Measurements from ENCODE around the gene MACF1. TPM values are rescaled to one million over a fixed set of nuclear protein-coding genes. Genes with fewer than 3 reads are reported as not detected.
"Not testable (repeated sequence)": the region's sequence is repeated elsewhere in the genome, so short reads cannot be mapped to it uniquely, and the experiment has no call there.

Gene MACF1
- total and polyA plus RNA-seq, 2 donors, result 93.2 to 124 TPM

DNA sequence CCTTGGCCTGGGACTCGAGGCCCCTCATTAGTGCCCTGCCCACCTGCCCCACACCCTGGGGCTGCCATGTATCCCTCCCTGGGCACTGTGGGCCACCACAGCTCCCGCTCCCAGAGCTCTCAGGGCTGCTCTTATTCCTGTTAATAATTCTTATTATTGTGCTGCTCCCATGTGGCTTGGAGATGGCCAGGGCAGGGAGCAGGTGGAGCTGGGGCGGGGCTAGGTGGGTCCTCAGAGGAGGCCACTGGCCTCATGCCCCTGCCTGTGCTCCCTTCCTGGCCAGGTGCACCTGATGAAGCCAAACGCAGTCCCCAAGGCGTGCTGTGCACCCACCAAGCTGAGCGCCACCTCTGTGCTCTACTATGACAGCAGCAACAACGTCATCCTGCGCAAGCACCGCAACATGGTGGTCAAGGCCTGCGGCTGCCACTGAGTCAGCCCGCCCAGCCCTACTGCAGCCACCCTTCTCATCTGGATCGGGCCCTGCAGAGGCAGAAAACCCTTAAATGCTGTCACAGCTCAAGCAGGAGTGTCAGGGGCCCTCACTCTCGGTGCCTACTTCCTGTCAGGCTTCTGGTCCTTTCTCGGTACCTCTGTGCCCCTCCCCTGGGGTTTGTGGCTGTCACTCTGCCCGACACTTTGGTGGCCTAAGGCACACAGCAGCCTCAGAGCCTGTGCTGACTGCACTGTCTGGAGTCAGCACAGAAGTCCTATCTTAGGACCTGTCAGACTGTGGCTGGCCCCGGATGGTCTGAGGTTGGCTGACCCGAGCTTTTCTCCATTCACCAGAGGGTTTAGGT is 321.1 kb downstream of the MACF1 start:
- peaks cover 14 to 27% of the 10 kb centered on the region in 2 donors for H3K36me3 ChIP-seq (ENCODE audit: control insufficient read depth in 2 of 2, insufficient read depth in 2 of 2, low read length in 1 of 2)
- DNase-seq (ENCODE audit: low read depth in 6 of 9, low spot score in 9 of 9), result peak in 6 of 9 donors; percentile 9 to 55 (median 39)
- H3K27me3 ChIP-seq (ENCODE audit: control insufficient read depth in 2 of 2, insufficient read depth in 1 of 2, low read length in 1 of 2), result no peaks in the 10 kb centered on the region
- H3K27ac ChIP-seq (ENCODE audit: low read depth in 1 of 2, low read length in 1 of 2), result peak overlapping the region in 1 of 2 donors; percentile 37
- H3K9me3 ChIP-seq (ENCODE audit: control insufficient read depth in 2 of 2, insufficient read depth in 1 of 2, low read length in 1 of 2), result no peaks in the 10 kb centered on the region
- peaks cover 0 to 9% of the 10 kb centered on the region in 2 donors for H3K4me1 ChIP-seq (ENCODE audit: control insufficient read depth in 2 of 2, insufficient read depth in 2 of 2, low read length in 2 of 2)
- no peak overlapping the region for H3K4me3 ChIP-seq (ENCODE audit: low read length in 2 of 2)
- 67% methylated on average over 17 of the region's 17 CpGs for WGBS

DNA sequence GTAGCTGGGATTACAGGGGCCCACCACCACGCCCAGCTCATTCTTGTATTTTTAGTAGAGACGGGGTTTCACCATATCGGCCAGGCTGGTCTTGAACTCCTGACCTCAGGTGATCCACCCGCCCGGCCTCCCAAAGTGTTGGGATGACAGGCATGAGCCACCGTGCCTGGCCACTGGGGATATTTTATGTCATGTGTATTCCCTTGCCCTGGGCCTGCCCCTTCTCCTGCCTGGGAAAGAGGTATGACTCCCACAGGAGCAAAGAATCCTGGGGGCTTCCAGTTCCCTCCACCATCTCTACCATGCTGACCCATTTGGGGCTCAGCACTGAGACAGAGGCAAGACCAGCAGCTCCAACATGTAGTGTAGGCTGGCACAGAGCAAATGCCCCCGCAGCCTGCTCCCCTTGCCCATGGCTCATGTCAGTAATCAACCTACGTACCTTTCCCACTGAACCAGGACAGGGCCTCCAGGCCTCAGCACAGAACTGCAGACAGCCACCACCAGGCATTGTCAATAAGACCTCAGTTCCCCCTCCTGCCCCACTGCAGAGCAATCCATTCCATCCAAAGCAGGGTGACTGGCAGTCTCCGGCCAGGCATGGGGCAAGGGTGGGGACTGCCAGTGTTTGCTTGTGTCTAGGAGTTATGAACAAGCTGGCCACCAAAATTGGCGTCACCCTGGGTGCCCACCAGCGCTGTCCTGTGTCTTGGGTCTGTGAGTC is 322.1 kb downstream of the MACF1 start:
- peaks cover 14 to 33% of the 10 kb centered on the region in 2 donors for H3K36me3 ChIP-seq (ENCODE audit: control insufficient read depth in 2 of 2, insufficient read depth in 2 of 2, low read length in 1 of 2)
- WGBS, result 98% methylated on average over 11 of the region's 11 CpGs
- H3K27ac ChIP-seq (ENCODE audit: low read depth in 1 of 2, low read length in 1 of 2), result no peak overlapping the region
- no peaks in the 10 kb centered on the region for H3K27me3 ChIP-seq (ENCODE audit: control insufficient read depth in 2 of 2, insufficient read depth in 1 of 2, low read length in 1 of 2)
- H3K4me1 ChIP-seq (ENCODE audit: control insufficient read depth in 2 of 2, insufficient read depth in 2 of 2, low read length in 2 of 2), result peaks cover 0 to 9% of the 10 kb centered on the region in 2 donors
- H3K4me3 ChIP-seq (ENCODE audit: low read length in 2 of 2), result no peak overlapping the region
- no peaks in the 10 kb centered on the region for H3K9me3 ChIP-seq (ENCODE audit: control insufficient read depth in 2 of 2, insufficient read depth in 1 of 2, low read length in 1 of 2)
- DNase-seq (ENCODE audit: low read depth in 6 of 9, low spot score in 9 of 9), result no peak

DNA sequence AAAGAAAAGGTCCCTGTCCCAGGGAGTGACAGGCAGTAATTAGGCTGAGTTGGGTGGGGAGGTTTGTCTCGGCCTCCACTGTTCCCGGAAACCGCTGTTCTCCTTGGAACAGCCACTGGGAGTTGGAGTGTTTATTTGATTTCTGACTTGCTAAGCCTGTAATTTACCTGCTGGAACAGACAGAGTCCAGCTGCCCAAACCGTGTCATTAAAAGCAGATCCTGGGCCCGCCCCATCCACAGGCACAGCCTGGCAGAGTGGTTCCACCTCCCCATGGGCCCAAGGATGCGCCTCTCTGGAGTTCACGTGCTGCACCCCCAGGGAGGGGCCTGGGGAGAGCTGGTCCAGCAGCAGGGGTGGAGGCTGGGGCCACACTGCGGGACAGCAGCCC is 322.7 kb downstream of the MACF1 start:
- not testable (repeated sequence) for DNase-seq (ENCODE audit: low read depth in 6 of 9, low spot score in 9 of 9); H3K27ac ChIP-seq (ENCODE audit: low read depth in 1 of 2, low read length in 1 of 2)
- 98% methylated on average over 8 of the region's 8 CpGs for WGBS

DNA sequence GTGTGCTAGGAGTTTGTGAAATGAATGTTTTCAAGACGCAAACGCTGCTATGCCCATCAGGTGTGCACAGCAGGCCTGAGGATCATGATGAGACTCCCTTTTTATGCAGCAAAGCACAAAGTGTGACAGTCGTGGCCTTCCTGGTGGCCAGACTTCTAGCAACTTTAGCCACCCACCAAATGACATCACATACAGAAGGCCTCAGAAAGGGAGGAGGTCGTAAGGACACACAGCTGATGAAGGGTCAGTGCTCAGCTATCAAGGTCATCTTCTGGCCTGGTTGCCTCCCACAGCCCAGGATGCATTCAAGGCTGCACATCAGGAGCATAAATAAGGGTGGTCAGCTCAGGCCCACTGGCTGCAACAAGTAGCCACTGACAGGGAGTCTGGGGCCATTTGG is 323.6 kb downstream of the MACF1 start:
- over 99% methylated on average over 4 of the region's 4 CpGs for WGBS
- peaks cover 0 to 9% of the 10 kb centered on the region in 2 donors for H3K4me1 ChIP-seq (ENCODE audit: control insufficient read depth in 2 of 2, insufficient read depth in 2 of 2, low read length in 2 of 2)
- H3K27ac ChIP-seq (ENCODE audit: low read depth in 1 of 2, low read length in 1 of 2), result no peak overlapping the region
- no peaks in the 10 kb centered on the region for H3K27me3 ChIP-seq (ENCODE audit: control insufficient read depth in 2 of 2, insufficient read depth in 1 of 2, low read length in 1 of 2)
- no peaks in the 10 kb centered on the region for H3K9me3 ChIP-seq (ENCODE audit: control insufficient read depth in 2 of 2, insufficient read depth in 1 of 2, low read length in 1 of 2)
- no peak overlapping the region for H3K4me3 ChIP-seq (ENCODE audit: low read length in 2 of 2)
- peaks cover 14 to 38% of the 10 kb centered on the region in 2 donors for H3K36me3 ChIP-seq (ENCODE audit: control insufficient read depth in 2 of 2, insufficient read depth in 2 of 2, low read length in 1 of 2)
- no peak for DNase-seq (ENCODE audit: low read depth in 6 of 9, low spot score in 9 of 9)

More for the DNA sequence above, 322.7 kb downstream of the MACF1 start:
- not testable (repeated sequence) for H3K4me1 ChIP-seq (ENCODE audit: control insufficient read depth in 2 of 2, insufficient read depth in 2 of 2, low read length in 2 of 2); H3K4me3 ChIP-seq (ENCODE audit: low read length in 2 of 2); H3K27me3 ChIP-seq (ENCODE audit: control insufficient read depth in 2 of 2, insufficient read depth in 1 of 2, low read length in 1 of 2); H3K9me3 ChIP-seq (ENCODE audit: control insufficient read depth in 2 of 2, insufficient read depth in 1 of 2, low read length in 1 of 2)
- H3K36me3 ChIP-seq (ENCODE audit: control insufficient read depth in 2 of 2, insufficient read depth in 2 of 2, low read length in 1 of 2), result peaks cover 14 to 37% of the 10 kb centered on the region in 2 donors

DNA sequence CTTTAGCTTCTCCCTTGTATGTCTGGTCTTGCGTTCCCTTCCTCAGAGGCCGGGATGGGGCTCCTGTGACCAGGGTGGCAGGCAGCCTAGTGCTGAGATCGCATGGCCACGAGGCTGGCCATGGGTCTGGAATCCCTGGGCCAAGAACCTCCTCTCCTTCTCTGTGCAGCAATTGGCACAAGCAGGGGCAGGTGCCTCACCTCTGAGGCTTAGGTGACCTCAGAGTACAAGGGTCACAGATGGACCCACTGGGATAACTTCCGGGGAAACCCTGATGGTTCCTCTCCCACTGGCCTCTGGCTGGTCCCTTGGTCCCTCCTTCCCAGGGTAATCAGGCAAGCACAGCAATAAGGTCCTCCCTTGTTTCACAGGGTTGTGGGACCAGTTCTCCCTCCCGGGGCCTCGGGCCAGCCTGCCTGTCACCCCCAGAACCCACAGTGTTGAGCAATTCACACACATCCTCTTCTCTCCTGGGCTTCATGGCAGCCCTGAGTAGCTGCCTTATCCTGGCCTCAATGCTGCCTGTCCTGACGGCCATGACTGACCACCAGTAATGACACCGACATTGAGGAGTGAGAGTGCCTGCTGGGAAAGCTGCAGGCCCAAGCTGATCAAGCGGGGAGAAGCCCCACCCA is 325.5 kb downstream of the MACF1 start:
- DNase-seq (ENCODE audit: low read depth in 6 of 9, low spot score in 9 of 9), result no peak
- WGBS, result 98% methylated on average over 10 of the region's 10 CpGs

DNA sequence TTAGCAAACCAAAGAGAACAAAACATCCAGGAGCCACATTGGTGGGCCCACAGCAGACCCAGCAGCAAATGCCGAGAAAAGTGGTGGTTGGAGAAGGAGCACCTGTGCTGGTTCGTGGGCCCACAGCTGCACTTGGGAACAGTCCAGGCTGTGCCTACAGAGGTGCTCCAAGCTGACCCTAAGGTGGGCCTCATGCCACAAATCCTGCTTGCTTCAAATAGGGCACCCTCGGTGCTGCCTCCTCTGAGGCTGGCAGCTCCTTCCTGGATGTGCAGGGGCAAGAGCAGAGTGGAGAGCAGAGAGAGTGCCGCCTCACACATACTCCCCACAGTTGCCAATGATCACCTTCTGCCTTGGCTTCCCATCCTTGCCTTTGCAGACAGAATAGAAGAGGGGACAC is 327.0 kb downstream of the MACF1 start:
- no peaks in the 10 kb centered on the region for H3K4me1 ChIP-seq (ENCODE audit: control insufficient read depth in 2 of 2, insufficient read depth in 2 of 2, low read length in 2 of 2)
- no peak overlapping the region for H3K4me3 ChIP-seq (ENCODE audit: low read length in 2 of 2)
- no peaks in the 10 kb centered on the region for H3K27me3 ChIP-seq (ENCODE audit: control insufficient read depth in 2 of 2, insufficient read depth in 1 of 2, low read length in 1 of 2)
- no peaks in the 10 kb centered on the region for H3K9me3 ChIP-seq (ENCODE audit: control insufficient read depth in 2 of 2, insufficient read depth in 1 of 2, low read length in 1 of 2)
- peaks cover 9 to 37% of the 10 kb centered on the region in 2 donors for H3K36me3 ChIP-seq (ENCODE audit: control insufficient read depth in 2 of 2, insufficient read depth in 2 of 2, low read length in 1 of 2)
- WGBS, result 97% methylated on average over 4 of the region's 4 CpGs
- DNase-seq (ENCODE audit: low read depth in 6 of 9, low spot score in 9 of 9), result no peak
- no peak overlapping the region for H3K27ac ChIP-seq (ENCODE audit: low read depth in 1 of 2, low read length in 1 of 2)

More for the DNA sequence above, 325.5 kb downstream of the MACF1 start:
- H3K36me3 ChIP-seq (ENCODE audit: control insufficient read depth in 2 of 2, insufficient read depth in 2 of 2, low read length in 1 of 2), result peaks cover 9 to 38% of the 10 kb centered on the region in 2 donors
- H3K9me3 ChIP-seq (ENCODE audit: control insufficient read depth in 2 of 2, insufficient read depth in 1 of 2, low read length in 1 of 2), result no peaks in the 10 kb centered on the region
- H3K27me3 ChIP-seq (ENCODE audit: control insufficient read depth in 2 of 2, insufficient read depth in 1 of 2, low read length in 1 of 2), result no peaks in the 10 kb centered on the region
- H3K4me3 ChIP-seq (ENCODE audit: low read length in 2 of 2), result no peak overlapping the region
- H3K27ac ChIP-seq (ENCODE audit: low read depth in 1 of 2, low read length in 1 of 2), result no peak overlapping the region
- peaks cover 0 to 9% of the 10 kb centered on the region in 2 donors for H3K4me1 ChIP-seq (ENCODE audit: control insufficient read depth in 2 of 2, insufficient read depth in 2 of 2, low read length in 2 of 2)

DNA sequence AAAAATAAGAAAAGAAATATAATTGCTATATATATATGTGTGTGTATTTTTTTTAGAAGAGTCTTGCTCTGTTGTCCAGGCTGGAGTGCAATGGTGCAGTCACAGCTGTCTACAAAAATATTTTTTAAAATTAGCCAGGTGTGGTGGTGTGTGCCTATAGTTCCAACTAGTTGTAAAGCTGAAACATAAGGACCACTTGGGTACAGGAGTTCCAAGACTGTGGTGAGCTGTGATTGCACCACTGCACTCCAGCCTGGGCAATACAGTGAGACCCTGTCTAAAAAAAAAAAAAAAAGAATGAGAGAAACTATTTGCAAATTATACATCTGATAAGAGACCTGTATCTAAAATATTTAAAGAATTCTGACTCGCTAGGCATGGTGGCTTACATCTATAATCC is 328.9 kb downstream of the MACF1 start:
- WGBS, result 100% methylated on average over 1 of the region's 1 CpG
- no peak overlapping the region for H3K4me3 ChIP-seq (ENCODE audit: low read length in 2 of 2)
- H3K36me3 ChIP-seq (ENCODE audit: control insufficient read depth in 2 of 2, insufficient read depth in 2 of 2, low read length in 1 of 2), result peaks cover 0 to 23% of the 10 kb centered on the region in 2 donors
- no peak overlapping the region for H3K27ac ChIP-seq (ENCODE audit: low read depth in 1 of 2, low read length in 1 of 2)
- DNase-seq (ENCODE audit: low read depth in 6 of 9, low spot score in 9 of 9), result no peak
- H3K4me1 ChIP-seq (ENCODE audit: control insufficient read depth in 2 of 2, insufficient read depth in 2 of 2, low read length in 2 of 2), result no peaks in the 10 kb centered on the region
- H3K27me3 ChIP-seq (ENCODE audit: control insufficient read depth in 2 of 2, insufficient read depth in 1 of 2, low read length in 1 of 2), result no peaks in the 10 kb centered on the region
- H3K9me3 ChIP-seq (ENCODE audit: control insufficient read depth in 2 of 2, insufficient read depth in 1 of 2, low read length in 1 of 2), result no peaks in the 10 kb centered on the region

Measured in thymus (tissue), 11 donors.